22Rv1 (cell line): ENCODE data around the gene ZC3H10.

ENCODE experiments used
- ZFX ChIP-seq: fragments of 450-650 bp; IDR thresholded peaks from 2 replicates; pipeline ENCODE4 v1.6.1; 2017; ENCODE audit warnings: antibody characterized with exemption, borderline replicate concordance
- TF ChIP-seq, protein P1 (sequence below): fragments of 450-650 bp; IDR thresholded peaks from 2 replicates; pipeline ENCODE4 v1.5.1; 2017; ENCODE audit warnings: mild to moderate bottlenecking

DNA sequence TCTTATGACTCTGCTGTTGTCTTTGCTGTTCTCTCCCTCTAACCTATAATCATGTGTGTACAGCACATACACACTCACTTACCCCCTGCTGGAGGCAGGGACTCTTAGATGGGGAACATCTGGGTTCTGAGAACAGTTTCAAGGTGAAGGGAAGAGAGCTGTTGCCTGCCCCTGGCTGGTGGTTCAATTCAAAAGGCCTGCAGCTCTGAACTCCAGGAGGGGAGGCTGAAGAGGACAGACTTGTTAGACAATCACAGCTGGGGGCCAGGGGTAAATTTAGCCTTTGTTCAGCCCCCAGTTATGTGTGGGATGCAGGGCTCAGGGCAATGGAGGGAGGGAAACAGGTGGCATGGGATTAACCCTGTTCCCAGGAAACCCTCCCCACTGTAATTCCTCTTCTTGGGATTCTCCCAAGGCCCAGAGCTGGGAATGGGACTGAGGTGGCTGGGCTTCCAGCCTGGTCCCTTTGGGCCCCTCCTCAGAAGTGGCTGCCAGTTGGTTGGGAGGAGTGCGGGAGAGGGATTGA, 36.2 kb downstream of the ZC3H10 start:
- TF ChIP-seq, protein P1, sequence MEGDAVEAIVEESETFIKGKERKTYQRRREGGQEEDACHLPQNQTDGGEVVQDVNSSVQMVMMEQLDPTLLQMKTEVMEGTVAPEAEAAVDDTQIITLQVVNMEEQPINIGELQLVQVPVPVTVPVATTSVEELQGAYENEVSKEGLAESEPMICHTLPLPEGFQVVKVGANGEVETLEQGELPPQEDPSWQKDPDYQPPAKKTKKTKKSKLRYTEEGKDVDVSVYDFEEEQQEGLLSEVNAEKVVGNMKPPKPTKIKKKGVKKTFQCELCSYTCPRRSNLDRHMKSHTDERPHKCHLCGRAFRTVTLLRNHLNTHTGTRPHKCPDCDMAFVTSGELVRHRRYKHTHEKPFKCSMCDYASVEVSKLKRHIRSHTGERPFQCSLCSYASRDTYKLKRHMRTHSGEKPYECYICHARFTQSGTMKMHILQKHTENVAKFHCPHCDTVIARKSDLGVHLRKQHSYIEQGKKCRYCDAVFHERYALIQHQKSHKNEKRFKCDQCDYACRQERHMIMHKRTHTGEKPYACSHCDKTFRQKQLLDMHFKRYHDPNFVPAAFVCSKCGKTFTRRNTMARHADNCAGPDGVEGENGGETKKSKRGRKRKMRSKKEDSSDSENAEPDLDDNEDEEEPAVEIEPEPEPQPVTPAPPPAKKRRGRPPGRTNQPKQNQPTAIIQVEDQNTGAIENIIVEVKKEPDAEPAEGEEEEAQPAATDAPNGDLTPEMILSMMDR, result no peak
- no peak for TF ChIP-seq ZFX
